HG03175 (cell line): ENCODE results near the gene PDE6D.
"Not testable (repeated sequence)": the region's sequence is repeated elsewhere in the genome, so short reads cannot be mapped to it uniquely, and the experiment has no call there.

ENCODE experiments used
- ATAC-seq: cut with Tn5 transposase; IDR thresholded peaks from one replicate; pipeline ENCODE4 v1.9.1; 2021; ENCODE audit warnings: mild to moderate bottlenecking, moderate library complexity; ENCODE audit not compliant: unreplicated experiment

The PDE6D gene

GRCh38 chr2:231780123-231780908 is 766 bp downstream of the PDE6D start:
- ATAC-seq = no peak

- no peak for ATAC-seq
Observed at GRCh38 chr2:231769170-231770136, 11.6 kb downstream of the PDE6D start.

- ATAC-seq = peak; percentile 55
Observed at GRCh38 chr2:231765496-231765929, 15.6 kb downstream of the PDE6D start.

- no peak for ATAC-seq
Observed at GRCh38 chr2:231764760-231765159, 16.3 kb downstream of the PDE6D start.

- ATAC-seq = no peak
Observed at GRCh38 chr2:231764124-231764523, 17.0 kb downstream of the PDE6D start.

GRCh38 chr2:231761735-231762134 is 19.3 kb downstream of the PDE6D start:
- no peak for ATAC-seq

- no peak for ATAC-seq
Observed at GRCh38 chr2:231752061-231752460, 29.0 kb downstream of the PDE6D start.

GRCh38 chr2:231751042-231751815 is 29.9 kb downstream of the PDE6D start:
- no peak for ATAC-seq

- not testable (repeated sequence) for ATAC-seq
Observed at GRCh38 chr2:231749016-231749415, 32.1 kb downstream of the PDE6D start.

- ATAC-seq = not testable (repeated sequence)
Observed at GRCh38 chr2:231748153-231748896, 32.8 kb downstream of the PDE6D start.

- no peak for ATAC-seq
Observed at GRCh38 chr2:231745303-231746038, 35.6 kb downstream of the PDE6D start.

- ATAC-seq = no peak
Observed at GRCh38 chr2:231743376-231744116, 37.5 kb downstream of the PDE6D start.

GRCh38 chr2:231737761-231738160 is 43.3 kb downstream of the PDE6D start:
- no peak for ATAC-seq

- no peak for ATAC-seq
Observed at GRCh38 chr2:231732604-231733003, 48.5 kb downstream of the PDE6D start.

GRCh38 chr2:231727621-231728020 is 53.5 kb downstream of the PDE6D start:
- ATAC-seq = no peak

GRCh38 chr2:231726276-231726675 is 54.8 kb downstream of the PDE6D start:
- ATAC-seq = no peak

- ATAC-seq = no peak
Observed at GRCh38 chr2:231725476-231725875, 55.6 kb downstream of the PDE6D start.

- no peak for ATAC-seq
Observed at GRCh38 chr2:231722721-231723307, 58.3 kb downstream of the PDE6D start.
